Stimulated activated CD4-positive, alpha-beta T cell treated with anti-CD3 and anti-CD28 coated beads, TNF-alpha, amount 100 ng/mL, for 4 hours (primary cell): ENCODE results near the gene CENPP.
A peak's percentile ranks its signal among the peaks of the same experiment; 100 is the strongest.

ENCODE experiments used
- DNase-seq, 3 experiments: peaks; one replicate each; pipeline ENCODE4 v3.0.0-alpha.2; 2020; ENCODE audit warnings: low read depth in 3 of 3

CENPP gene

DNA sequence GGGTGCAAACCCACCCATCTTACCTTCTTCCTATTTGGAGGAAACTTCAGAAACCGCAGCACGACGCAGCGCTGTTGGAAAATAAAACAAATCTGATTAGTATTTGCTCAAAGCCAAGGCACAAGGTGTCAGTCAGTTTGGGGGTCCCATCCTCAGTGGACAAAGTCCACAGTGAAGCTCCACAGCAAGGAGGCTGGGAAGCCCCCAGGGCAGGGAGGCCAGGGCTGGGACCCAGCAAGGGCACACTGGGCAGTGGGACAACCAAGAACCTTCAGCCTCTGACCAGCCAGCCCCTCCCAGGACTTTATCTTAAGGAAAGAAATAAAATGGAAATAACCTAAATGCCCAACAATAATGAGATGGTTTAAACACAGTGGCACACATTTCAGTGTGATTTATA is 332.9 kb downstream of the CENPP start:
- no peak for DNase-seq

DNA sequence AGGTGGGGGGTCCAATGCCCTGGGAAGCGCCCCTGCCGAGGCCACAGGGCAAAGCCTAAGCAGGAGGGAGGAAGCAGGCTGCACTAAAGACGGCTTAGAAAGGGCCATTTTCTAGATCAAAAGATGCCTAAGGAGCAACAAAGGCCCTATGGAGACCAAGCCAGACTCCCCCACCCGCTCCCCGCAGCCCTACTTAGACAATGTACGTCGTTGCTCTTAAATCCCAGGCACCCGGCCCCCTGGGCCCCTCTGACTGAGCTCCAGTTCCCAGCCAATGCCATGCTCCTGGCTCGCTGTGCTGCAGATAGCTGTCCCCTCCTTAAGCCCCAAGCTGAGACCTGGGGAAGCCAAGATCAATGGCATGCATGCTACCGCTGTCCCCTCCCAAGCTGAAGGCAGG is 333.8 kb downstream of the CENPP start:
- DNase-seq = no peak

DNA sequence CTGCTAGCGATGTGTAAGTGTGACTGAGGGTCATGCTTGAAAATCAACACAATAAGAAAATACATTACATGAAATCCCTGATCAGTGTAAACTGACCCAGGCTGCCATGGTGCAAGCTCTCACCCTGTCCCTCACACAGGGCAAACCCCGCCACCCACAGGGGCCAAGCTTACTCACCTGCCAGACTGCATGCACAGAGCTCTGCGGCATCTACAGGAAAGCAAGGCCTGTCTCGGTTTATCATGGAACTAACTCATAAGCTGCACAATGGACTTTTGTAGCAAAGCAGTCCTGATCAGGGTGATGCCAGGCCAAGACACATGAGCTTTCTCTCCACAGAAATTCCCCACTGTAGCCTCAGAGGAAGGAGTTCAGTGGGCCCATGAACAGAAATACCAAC is 334.5 kb downstream of the CENPP start:
- no peak for DNase-seq

DNA sequence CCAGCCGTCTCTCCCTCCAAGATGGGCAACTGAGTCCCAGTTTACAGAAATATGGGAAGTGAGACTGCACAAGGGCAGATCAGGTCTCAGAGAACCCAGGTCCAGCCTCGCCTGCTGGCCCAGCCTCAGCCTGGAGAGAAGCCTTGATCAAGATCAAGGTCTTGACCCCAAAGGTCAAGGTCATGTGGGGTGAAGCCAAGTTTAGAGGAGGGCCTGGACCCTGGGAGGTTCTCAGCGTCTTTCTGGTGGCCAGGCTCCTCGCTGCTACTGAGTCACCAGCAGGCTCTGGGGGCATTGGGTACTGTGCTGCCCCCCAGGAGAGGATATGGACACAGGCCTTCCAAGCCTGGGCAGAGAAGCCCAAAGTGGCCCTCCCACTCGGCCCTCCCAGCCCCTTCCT is 335.4 kb downstream of the CENPP start:
- DNase-seq = no peak

DNA sequence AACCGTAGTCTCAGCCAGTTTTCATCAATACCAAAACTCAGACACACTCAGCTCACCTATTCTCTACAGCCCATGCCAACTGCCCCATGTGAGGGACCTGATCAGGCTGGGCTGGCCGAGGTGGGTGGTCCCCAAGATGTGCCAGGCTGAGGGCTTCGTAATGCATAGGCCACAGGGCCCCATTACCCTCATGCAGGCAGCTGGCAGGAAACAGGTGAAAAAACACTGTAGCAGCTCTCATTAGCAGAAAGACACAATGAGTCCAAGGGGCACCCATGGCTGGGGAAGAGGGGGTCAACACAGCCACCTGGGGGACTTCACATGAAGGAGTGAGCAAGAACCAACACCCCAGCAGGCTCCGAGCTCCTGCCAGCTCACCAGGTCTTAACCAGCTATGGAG is 336.0 kb downstream of the CENPP start:
- no peak for DNase-seq

DNA sequence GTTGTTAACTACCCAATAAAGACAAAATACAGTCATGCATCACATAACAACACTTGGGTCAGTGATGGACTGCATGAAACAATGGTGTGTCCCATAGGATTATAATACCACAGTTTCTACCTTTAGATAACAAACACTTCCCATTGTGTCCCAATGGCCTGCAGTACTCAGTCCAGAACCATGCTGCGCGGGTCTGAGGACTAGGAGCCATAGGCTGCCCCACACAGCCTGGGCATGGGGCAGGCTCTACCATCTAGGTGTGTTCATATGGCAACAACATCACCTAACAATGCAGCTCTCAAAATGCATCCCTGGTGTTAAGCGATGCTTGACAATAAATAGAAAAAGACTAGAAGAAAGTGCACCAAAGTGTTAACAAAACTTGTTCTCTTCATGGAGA is 337.4 kb downstream of the CENPP start:
- DNase-seq = no peak

DNA sequence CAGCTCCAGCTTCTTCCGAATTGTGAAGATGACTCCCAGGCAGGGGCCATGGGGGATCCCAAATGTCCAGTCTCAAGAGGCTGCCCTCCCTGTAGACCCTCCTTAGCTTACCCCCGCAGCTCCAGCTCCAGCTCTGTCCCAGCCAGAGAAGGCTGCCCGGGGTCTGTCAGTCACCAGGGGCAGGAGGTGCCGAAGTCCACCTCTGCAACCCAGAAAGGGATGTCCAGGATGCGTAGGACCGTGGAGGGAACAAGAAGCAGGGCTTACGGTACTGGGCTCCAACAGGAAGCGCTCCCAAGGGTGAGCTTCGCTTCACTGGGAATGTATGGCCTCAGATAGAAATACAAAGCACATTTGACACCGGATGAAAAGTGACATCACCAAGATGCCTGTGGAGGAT is 338.2 kb downstream of the CENPP start:
- no peak for DNase-seq

DNA sequence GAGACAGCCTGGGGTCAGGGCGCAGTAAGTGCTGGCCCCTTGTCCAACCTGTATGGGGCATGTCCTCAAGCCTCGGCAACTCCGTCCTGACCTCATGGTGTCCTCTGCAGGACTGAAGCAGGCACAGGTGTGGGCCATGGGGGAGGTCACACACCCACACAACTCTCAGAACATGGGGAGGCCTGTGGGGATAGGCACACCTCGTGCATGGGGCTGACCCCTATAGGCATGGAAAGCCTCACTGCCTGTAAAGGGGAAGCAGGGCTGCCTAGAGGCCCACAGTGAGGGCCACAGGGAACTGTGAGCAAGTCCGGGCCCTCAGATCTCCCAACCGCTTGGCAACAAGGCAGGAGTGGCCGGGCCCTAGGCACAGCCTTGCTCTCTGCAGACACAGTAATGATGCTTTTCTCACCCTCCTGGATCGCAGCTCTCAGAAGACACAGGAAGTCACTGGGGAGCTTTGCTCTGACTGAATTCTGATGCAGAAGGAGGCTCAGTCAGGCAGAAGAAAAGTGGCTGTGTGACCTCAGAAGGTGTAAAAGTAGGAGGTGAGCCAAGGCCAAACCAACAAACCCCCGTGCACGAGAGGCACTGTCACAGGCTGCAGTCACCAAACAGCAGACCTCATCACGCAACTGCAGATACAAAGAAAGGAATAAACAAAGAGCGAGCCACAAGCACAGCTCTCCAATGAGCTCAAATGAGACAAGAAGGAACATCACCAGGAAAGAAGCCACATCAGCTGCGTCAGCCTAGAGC is 338.8 kb downstream of the CENPP start:
- DNase-seq = no peak

DNA sequence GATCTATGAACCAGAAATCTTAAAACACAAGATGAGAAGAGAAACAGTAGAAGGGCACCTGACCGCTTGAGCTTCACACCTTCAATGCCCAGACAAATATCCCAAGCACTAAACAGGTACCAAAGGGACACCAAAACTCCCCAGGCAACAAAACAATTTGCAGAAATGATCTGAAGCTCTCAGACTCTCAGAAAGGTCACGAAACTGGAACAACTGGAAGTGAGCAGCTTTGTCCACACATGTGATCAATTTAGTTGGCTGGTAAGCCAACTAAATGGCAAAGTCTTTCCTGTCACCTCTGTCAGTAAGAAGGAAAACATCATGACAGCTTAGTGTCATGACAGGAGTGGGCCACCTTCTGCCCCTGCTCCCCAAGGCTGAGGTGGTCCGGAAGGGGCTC is 340.1 kb downstream of the CENPP start:
- no peak for DNase-seq

DNA sequence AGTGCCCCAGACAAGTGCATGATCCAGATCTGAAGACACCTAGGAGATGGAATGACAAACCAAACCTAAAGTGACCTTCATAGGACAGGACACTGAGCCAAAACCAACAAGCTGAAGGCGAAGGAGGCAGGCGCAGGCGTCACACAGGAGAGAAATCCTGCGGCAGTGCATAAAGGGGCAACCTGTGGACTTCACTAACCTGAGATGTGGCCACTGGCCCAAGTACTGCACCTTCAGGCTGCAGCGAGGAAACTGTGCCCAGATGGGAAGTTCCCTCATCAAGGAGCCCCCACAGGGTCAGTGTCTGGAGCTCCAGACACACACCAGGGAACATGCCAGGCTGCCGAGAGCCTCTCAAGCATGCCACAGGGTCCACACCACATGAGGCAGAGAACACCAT is 340.5 kb downstream of the CENPP start:
- no peak for DNase-seq

DNA sequence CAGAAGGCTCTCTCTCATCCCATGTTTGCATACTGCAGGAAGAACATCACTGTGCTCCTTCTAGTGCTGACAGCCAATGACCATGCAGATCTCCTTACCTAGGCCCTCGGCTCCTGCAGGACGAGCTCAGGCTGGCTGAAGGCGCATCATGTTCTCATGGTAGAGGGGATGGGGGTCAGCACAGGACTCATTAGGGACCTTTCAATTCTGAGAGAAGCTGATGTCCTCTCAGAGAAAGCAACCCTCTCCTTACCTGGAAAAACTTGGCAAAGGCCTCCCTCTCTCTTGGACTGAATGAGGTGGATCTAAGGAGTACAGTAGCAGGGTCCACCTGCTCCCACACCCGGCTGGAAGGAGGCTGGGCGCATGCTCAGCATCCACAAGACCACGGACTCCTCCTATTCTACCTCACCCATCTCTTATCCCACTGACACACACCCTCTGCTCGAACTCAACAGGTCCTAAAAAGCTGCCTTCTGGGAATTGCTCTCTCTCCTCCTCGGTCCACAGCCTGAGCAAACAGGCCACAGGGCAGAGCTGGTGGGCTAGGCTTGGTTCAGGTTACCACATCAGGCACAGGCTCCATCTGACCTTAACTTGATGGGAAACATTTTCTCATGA is 341.3 kb downstream of the CENPP start:
- no peak for DNase-seq

DNA sequence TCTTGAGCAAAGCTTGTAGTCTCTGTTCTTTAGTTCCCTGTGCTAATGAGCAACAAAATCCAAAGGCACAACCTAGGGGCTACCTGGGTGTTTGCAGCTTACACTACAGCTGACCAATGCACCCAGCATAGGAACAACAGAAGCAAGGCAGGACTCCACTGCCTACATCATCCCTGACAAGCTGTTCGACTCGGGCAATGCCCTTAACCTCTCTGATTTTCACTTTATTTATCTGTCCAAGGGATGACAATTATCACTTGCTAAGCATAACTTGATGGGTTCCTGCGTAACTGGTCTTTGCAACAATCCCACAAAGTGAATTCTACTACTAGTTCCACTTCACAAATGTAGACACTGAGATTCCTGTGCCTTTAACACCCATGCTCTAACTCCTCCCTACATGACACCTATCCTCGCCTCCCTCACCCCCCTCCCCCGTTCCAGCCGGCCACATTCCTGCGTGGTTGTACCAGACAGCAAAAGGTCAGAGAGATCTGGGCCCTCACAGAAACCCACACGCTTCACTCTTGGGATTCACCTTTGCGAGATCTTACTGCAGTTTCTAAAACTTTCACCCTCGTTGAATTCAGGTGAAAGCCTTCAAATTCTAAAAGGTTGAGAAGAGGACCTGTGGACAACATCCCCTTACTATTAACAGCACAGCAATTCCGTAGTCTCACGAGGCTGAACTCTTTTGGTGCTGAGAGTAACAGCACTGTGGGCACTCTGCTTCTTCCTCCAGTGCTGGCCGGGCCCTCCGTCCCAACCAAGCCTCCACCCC is 343.2 kb downstream of the CENPP start:
- peak; percentile 19 to 23 (median 21) for DNase-seq

DNA sequence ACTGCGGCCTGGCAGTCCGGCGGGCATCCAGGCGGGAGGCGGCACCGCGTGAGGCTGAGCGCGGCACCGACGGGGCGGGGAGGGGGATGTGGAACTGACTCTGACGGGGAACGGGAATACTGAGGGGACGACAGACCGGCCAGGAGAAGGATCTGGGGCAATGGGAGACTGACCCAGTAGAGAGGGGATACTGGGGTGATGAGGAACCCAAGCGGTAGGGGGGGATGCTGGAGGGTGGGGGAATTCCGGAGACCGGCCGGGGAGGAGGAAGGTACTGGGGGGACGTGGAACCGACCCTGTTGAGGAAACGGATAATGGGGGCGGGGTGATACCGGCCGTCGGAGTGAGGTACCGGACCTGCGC is 343.8 kb downstream of the CENPP start:
- peak in 2 of 3 experiments; percentile 9 to 18 for DNase-seq
